NCI-H2171 treated with DMSO at 0.1 percent for 48 hours (cell line): ENCODE data around the gene LRRC66.

Experiments used
- DNase-seq: peaks from one replicate; lab custom pipeline; 2025; lab: John Stamatoyannopoulos, UW

Gene LRRC66, protein sequence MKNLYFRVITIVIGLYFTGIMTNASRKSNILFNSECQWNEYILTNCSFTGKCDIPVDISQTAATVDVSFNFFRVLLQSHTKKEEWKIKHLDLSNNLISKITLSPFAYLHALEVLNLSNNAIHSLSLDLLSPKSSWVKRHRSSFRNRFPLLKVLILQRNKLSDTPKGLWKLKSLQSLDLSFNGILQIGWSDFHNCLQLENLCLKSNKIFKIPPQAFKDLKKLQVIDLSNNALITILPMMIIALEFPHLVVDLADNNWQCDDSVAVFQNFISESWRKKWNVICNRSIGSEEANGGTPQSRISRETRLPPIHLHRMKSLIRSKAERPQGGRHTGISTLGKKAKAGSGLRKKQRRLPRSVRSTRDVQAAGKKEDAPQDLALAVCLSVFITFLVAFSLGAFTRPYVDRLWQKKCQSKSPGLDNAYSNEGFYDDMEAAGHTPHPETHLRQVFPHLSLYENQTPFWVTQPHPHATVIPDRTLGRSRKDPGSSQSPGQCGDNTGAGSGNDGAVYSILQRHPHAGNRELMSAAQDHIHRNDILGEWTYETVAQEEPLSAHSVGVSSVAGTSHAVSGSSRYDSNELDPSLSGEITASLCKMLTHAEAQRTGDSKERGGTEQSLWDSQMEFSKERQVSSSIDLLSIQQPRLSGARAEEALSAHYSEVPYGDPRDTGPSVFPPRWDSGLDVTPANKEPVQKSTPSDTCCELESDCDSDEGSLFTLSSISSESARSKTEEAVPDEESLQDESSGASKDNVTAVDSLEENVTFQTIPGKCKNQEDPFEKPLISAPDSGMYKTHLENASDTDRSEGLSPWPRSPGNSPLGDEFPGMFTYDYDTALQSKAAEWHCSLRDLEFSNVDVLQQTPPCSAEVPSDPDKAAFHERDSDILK

DNA sequence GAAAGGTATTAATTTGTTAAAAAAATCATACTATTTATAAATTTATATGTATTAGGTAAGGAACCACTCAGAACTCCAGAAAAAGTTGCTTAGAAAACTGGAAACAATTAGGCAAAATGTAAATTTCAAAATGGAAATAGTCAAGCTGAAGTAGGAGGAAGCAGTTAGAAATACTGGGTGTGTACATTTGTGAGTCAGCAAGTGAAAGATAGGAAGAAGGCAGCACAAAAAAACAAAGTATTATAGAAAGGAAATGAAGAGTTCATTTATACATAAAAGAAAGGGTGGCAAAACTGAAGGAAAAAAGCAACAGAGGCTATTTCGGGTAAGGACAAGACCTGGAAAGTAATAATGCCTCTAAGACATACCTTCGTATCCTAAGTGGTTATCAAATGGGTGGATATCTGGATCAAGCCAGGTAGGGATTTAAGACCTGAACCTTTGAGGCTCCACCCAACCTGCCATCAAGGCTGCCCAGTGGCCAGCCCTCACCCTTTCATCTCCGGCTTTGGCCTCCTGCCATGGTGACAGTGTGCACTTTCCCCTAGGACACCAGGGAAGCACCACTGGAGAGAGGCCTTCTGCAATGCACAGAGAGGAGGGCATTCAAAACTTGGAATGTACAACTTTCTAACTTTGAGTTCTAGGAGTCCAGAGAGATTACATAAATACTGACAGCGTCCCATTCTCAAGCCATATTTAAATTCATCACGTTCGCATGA is at the start of gene LRRC66:
TSS of gene LRRC66 (minus strand) at position 428 of the 722 bp plus-strand sequence. CDS start 2,750 bp downstream, outside the sequence.
- DNase-seq: no peak

DNA sequence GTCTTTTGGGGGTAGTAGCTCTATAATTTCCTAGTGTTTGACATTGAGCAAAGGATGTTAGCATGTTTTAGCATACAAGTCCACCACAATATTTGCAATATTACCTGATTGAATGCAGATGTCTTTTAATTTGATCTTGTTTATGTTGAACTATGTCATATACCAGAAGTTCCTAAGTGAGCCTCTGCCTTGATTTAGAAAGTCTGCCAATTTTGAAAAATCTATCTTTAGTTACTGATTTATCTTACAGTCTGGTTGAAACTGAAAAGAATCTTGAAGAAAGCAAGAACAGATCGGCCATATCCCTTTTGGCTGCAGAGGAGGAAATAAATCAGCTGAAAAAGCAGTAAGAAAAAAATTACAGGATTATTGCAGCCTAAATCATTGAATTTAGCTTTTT is 49.4 kb upstream of the LRRC66 start:
- DNase-seq: no peak

DNA sequence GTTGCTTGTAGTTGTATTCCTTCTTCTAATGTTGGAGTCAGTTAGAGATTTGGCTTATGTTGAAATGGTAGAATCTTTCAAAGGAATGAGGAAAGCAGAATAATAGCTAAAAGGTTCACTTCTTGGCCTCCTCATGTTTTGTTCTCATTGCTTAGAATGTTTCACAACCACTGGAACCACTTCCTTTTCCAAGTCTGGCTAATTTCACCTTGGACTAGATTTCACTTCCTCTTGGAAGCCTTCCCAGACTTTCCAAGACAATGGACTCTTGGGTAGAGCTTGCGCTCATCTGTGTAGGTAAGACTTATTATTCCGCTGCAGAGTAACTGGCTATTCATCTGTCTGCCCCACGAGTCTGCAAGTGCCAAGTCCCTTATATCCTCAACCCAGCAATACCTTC is 39.2 kb upstream of the LRRC66 start:
- no peak for DNase-seq

- no peak for DNase-seq
These were observed 38.1 kb upstream of the LRRC66 start for GRCh38 chr4:52058275-52058674.

DNA sequence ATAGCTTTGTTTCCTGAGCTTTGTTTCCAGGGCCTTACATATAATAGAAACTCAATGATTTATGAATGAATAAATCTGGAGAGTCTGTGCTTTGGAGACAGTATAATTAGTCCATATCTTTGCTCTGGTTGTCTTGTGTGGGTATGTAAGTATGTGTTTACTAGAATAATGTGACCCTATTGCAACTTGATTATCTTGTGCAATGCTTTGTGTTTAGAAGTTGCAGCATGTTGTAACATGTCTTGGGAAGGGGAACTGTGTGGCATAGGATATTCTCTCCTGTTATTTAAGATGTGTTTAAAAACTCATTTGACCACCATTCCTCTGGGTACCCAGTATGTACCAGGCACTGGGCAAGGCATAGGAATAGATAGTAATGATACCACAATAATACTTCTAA is 37.0 kb upstream of the LRRC66 start:
- no peak for DNase-seq

DNA sequence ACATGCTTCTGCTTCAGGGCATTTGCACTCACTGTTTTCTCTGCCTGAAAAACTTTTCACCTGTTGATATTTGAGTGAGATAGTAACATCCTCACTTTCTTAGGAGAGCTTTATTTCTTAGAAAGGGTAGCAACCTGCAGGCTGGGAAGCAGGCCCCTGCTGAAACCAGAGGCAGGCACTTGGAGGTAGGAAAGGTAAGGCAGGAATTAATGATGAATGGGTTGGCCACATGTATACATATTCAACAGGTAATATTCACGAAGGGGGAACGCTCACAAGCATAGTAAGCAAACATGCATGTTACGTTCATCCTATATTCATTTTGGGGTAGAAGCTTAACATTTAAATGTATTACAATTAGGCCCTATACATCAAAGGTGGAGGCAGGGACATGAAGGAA is 34.1 kb upstream of the LRRC66 start:
- DNase-seq: no peak

DNA sequence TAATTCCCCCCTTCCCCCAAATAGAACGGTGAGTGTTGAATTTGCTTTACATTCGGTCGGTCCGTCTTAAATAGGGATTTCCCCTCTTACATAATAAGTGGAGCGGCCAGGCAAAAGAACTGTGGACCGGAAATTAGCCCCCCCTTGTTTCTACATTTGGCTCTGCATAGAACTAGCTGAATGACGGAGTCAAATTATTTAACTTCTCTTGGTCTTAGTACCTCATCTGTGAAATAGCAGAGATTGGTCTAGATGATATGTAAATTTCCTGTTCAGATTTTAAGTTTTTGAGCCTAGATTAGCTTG is 32.3 kb upstream of the LRRC66 start:
- DNase-seq: no peak

GRCh38 chr4:52051615-52052474 is 31.7 kb upstream of the LRRC66 start:
- DNase-seq: peak; percentile 69

DNA sequence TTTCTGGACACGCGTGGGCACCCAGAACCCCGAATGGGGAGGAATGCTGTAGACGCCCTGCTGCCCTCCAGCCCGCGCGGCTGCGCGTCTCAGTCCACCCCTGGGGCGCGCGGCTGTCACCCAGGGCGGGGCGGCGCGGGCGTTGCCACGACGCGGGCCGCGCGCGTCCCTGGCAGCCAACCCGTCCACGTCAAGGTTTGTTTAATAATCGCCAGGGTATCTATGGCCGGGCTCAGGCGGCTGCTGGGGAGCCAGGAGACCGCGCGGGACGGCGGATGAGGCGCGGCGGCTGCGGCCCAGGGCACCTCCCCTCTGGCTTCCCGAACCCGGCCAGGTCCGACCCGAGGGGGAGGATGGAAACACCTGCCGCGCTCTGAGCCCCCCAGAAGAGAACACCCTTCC is 31.1 kb upstream of the LRRC66 start, which contains the start of gene SPATA18:
TSS of gene SPATA18 (plus strand) at position 92 of the 402 bp plus-strand sequence. CDS start 401 bp downstream, outside the sequence.
- DNase-seq: no peak

DNA sequence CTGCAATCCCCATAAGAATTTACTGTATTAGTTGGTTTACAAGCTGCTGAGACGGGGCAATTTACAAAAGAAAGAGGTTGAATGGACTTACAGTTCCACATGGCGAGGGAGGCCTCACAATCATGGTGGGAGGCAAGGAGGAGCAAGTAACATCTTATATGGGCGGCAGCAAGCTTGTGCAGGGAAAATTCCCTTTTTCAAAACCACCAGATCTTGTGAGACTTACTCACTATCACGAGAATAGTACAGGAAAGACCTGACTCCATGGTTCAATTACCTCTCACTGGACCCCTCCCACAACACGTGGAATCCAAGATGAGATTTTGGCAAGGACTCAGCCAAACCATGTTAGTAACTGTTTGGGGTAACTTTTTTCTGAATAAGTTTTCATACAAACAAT is 29.1 kb upstream of the LRRC66 start:
- DNase-seq: no peak

- no peak for DNase-seq
These were observed 24.9 kb upstream of the LRRC66 start for GRCh38 chr4:52045028-52045427.

DNA sequence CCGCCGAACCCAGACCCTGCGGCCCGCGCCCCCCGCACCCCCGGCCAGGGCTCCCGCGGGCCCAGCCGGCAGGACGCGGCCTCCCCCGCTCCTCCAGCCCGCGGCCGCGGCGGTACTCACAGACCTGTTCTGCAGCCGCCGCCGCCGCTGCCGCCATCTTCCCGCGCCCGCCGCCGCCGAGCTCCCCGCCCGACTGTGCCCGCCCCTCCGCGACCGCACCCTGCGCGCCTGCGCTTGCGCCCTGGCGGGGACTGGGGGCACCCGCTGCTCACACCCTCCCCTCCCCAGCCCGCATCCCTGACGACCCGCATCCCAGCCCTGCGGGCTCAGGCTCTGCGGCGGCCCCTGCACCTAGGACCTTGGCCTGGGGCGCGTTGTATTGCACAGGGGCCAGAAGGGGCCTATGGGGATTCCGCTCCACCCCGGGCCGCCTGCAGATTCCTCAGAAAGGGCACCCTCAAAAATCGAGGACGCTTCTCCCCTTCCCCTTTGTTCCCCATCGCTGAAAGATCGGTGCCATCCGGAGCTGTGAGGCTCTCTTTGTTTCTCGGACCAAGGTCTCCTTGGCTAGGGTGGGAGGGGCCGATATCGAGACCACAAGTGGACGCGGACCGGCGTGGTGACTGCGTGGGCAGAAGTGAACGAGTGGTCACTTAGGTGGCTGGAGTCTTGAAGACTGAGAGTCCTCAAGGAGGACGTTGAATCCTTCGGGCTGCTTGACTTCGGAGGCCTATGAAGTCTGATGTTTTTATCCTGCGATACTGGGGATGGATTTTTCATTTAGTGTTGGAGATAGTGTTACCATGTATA is 18.1 kb upstream of the LRRC66 start, which contains the start of gene SGCB:
TSS of gene SGCB (minus strand) at position 197 of the 810 bp plus-strand sequence. CDS start at position 157, 40 bp downstream.
- peak; percentile 45 for DNase-seq

- DNase-seq: peak; percentile 39
These were observed 17.5 kb upstream of the LRRC66 start for GRCh38 chr4:52037689-52038102.

- DNase-seq: no peak
These were observed 16.8 kb upstream of the LRRC66 start for GRCh38 chr4:52036886-52037530.

GRCh38 chr4:52035190-52035589 is 15.0 kb upstream of the LRRC66 start:
- DNase-seq: no peak

DNA sequence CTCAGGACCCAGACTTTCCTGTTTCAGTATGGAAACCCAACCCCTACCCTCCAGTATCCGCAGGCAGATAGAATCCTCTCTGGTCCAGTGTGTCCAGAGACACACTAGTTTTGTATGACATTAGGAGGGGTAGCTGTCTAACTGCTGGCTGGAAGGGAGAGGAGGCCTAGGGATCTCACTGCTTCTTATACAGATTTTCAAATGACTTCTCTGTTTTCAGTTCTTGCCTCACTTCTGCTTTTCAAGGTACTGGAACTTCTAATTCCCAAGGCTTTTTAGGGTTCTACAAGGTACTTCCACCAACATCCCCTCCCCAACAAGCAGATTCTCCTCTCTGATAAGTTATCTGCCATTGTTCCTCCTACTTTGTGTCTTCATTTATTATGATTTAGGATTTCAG is 11.8 kb upstream of the LRRC66 start:
- DNase-seq: no peak

DNA sequence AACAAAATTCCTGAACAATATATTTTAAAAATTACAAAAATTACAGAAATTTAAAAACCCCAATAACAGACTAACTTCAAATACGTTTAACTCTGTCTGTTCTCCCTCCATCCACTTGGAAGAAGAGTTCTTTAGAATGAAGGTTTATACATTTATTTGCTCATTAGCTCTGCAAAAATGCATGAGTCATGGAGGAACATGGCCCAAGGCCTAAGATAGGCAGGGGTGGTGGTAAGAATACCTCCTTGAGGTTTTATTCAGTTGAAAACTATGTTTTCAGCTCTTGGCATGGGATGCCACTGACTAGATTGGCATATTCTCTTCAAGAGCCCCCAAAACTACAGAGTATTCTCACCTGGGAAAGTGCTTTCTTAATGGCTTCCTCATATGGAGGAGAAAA is 8.8 kb upstream of the LRRC66 start:
- no peak for DNase-seq

- DNase-seq: no peak
These were observed 2.3 kb downstream of the LRRC66 start for GRCh38 chr4:52017814-52018213.

- no peak for DNase-seq
These were observed 3.2 kb downstream of the LRRC66 start for GRCh38 chr4:52016981-52017380.

DNA sequence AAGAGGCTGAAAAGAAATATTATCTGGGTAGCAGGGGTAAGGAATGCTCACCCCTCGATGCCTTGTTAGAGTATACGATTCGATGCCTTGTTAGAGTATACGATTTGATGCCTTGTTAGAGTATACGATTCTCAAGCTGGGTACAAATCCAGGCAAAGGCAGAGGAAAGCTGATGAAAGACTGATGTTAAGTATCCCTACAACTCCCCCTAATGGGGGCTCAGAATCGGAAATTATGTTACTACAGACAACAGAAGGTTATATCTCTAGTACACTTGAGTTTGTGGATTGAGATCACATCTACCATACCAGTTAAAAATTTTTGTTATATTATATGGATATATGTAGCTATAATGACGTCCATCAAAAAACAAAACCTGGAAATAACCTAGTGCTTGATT is 4.8 kb downstream of the LRRC66 start:
- DNase-seq: peak; percentile 16
